Measurements from ENCODE around the gene CNOT2.

DNA sequence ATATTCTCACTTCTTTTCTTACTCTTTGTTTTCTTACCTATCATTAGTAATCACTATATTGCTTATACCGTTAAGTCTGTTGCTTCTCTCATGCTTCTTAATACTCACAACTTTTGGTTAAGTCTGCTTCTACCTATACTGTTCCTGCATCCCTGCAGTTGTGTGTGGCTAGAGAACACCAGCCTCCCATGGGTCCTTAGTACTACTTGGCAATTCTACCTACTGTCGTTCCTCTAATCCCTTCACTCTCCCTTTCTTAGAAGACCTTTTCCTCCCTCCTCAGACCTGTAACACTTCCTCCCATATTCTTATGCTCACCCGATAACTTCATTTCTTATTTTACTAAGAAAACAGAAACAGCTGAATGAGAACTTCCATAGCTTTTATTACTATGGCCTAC is 29.3 kb downstream of the CNOT2 start:
- TF ChIP-seq, protein P1, sequence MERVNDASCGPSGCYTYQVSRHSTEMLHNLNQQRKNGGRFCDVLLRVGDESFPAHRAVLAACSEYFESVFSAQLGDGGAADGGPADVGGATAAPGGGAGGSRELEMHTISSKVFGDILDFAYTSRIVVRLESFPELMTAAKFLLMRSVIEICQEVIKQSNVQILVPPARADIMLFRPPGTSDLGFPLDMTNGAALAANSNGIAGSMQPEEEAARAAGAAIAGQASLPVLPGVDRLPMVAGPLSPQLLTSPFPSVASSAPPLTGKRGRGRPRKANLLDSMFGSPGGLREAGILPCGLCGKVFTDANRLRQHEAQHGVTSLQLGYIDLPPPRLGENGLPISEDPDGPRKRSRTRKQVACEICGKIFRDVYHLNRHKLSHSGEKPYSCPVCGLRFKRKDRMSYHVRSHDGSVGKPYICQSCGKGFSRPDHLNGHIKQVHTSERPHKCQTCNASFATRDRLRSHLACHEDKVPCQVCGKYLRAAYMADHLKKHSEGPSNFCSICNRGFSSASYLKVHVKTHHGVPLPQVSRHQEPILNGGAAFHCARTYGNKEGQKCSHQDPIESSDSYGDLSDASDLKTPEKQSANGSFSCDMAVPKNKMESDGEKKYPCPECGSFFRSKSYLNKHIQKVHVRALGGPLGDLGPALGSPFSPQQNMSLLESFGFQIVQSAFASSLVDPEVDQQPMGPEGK (CRISPR knock-in tag; IDR thresholded peaks at IDR 0.05; ENCODE audit: borderline replicate concordance), result no peak
- no peak for TF ChIP-seq OSR1 (CRISPR knock-in tag; IDR thresholded peaks at IDR 0.05)
- TF ChIP-seq, protein P2, sequence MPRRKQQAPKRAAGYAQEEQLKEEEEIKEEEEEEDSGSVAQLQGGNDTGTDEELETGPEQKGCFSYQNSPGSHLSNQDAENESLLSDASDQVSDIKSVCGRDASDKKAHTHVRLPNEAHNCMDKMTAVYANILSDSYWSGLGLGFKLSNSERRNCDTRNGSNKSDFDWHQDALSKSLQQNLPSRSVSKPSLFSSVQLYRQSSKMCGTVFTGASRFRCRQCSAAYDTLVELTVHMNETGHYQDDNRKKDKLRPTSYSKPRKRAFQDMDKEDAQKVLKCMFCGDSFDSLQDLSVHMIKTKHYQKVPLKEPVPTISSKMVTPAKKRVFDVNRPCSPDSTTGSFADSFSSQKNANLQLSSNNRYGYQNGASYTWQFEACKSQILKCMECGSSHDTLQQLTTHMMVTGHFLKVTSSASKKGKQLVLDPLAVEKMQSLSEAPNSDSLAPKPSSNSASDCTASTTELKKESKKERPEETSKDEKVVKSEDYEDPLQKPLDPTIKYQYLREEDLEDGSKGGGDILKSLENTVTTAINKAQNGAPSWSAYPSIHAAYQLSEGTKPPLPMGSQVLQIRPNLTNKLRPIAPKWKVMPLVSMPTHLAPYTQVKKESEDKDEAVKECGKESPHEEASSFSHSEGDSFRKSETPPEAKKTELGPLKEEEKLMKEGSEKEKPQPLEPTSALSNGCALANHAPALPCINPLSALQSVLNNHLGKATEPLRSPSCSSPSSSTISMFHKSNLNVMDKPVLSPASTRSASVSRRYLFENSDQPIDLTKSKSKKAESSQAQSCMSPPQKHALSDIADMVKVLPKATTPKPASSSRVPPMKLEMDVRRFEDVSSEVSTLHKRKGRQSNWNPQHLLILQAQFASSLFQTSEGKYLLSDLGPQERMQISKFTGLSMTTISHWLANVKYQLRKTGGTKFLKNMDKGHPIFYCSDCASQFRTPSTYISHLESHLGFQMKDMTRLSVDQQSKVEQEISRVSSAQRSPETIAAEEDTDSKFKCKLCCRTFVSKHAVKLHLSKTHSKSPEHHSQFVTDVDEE (CRISPR knock-in tag; IDR thresholded peaks at IDR 0.05), result no peak
- no peak for TF ChIP-seq ZFP30 (CRISPR knock-in tag; IDR thresholded peaks at IDR 0.05)
- TF ChIP-seq CSDC2 (CRISPR knock-in tag; IDR thresholded peaks at IDR 0.05), result no peak
- no peak for TF ChIP-seq ZC3H10 (CRISPR knock-in tag; IDR thresholded peaks at IDR 0.05)
- TF ChIP-seq, protein P3, sequence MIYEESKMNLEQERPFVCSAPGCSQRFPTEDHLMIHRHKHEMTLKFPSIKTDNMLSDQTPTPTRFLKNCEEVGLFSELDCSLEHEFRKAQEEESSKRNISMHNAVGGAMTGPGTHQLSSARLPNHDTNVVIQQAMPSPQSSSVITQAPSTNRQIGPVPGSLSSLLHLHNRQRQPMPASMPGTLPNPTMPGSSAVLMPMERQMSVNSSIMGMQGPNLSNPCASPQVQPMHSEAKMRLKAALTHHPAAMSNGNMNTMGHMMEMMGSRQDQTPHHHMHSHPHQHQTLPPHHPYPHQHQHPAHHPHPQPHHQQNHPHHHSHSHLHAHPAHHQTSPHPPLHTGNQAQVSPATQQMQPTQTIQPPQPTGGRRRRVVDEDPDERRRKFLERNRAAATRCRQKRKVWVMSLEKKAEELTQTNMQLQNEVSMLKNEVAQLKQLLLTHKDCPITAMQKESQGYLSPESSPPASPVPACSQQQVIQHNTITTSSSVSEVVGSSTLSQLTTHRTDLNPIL (CRISPR knock-in tag; IDR thresholded peaks at IDR 0.05; ENCODE audit: low read depth), result no peak
- no peak for TF ChIP-seq ARNTL (CRISPR knock-in tag; IDR thresholded peaks at IDR 0.05; ENCODE audit: borderline replicate concordance, low read depth)
- no peak for TF ChIP-seq ISL1 (CRISPR knock-in tag; IDR thresholded peaks at IDR 0.05)
- TF ChIP-seq RARB (CRISPR knock-in tag; IDR thresholded peaks at IDR 0.05), result no peak
- TF ChIP-seq, protein P4, sequence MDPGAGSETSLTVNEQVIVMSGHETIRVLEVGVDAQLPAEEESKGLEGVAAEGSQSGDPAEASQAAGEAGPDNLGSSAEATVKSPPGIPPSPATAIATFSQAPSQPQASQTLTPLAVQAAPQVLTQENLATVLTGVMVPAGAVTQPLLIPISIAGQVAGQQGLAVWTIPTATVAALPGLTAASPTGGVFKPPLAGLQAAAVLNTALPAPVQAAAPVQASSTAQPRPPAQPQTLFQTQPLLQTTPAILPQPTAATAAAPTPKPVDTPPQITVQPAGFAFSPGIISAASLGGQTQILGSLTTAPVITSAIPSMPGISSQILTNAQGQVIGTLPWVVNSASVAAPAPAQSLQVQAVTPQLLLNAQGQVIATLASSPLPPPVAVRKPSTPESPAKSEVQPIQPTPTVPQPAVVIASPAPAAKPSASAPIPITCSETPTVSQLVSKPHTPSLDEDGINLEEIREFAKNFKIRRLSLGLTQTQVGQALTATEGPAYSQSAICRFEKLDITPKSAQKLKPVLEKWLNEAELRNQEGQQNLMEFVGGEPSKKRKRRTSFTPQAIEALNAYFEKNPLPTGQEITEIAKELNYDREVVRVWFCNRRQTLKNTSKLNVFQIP (CRISPR knock-in tag; IDR thresholded peaks at IDR 0.05; ENCODE audit: borderline replicate concordance, low read depth), result no peak

All from SK-N-SH treated with all-trans-retinoic acid at 6 μM for 48 hours (cell line).